Ectodermal cell (in vitro differentiated cells): ENCODE data around the gene ZNF718.
"Not testable (repeated sequence)": the region's sequence is repeated elsewhere in the genome, so short reads cannot be mapped to it uniquely, and the experiment has no call there.

Experiments
- H3K27ac ChIP-seq: 2 replicates; pipeline ENCODE4 v1.7.0; 2013; ENCODE audit warnings: mild to moderate bottlenecking, low read depth, low read length; ENCODE audit not compliant: insufficient read depth, poor library complexity, severe bottlenecking
- H3K27me3 ChIP-seq: 2 replicates; pipeline ENCODE4 v1.7.0; 2013; ENCODE audit warnings: mild to moderate bottlenecking, low read length; ENCODE audit not compliant: insufficient read depth, control insufficient read depth, poor library complexity, severe bottlenecking
- H3K36me3 ChIP-seq: one replicate; pipeline ENCODE4 v1.7.0; 2013; ENCODE audit warnings: low read length; ENCODE audit not compliant: control insufficient read depth, insufficient read depth
- H3K4me1 ChIP-seq: one replicate; pipeline ENCODE4 v1.7.0; 2013; ENCODE audit warnings: low read length; ENCODE audit not compliant: control insufficient read depth, insufficient read depth
- H3K4me3 ChIP-seq: 2 replicates; pipeline ENCODE4 v1.7.0; 2013; ENCODE audit warnings: low read depth, low read length, control low read depth; ENCODE audit not compliant: insufficient read depth
- H3K9me3 ChIP-seq: 2 replicates; pipeline ENCODE4 v1.7.0; 2013; ENCODE audit warnings: mild to moderate bottlenecking, low read length, moderate library complexity; ENCODE audit not compliant: control insufficient read depth
- WGBS, 2 experiments: methylation state at CpG; one replicate each; pipeline ENCODE4 v1.1.7; 2013; ENCODE audit warnings: missing lambda C conversion rate in 2 of 2; 5-methylcytosine and 5-hydroxymethylcytosine counted together

Gene ZNF718

GRCh38 chr4:195159-195558 is 70.9 kb downstream of the ZNF718 start:
- not testable (repeated sequence) for H3K4me1 ChIP-seq, H3K4me3 ChIP-seq, H3K9me3 ChIP-seq, H3K36me3 ChIP-seq, H3K27me3 ChIP-seq, H3K27ac ChIP-seq
- 81 to 85% methylated on average over 3 of the region's 3 CpGs for WGBS, 2 experiments

GRCh38 chr4:200936-201335 is 76.6 kb downstream of the ZNF718 start:
- no peaks in the 10 kb centered on the region for H3K27me3 ChIP-seq
- no peak overlapping the region for H3K27ac ChIP-seq
- 89 to 92% methylated on average over 3 of the region's 3 CpGs for WGBS, 2 experiments
- H3K4me3 ChIP-seq, result no peak overlapping the region
- H3K4me1 ChIP-seq, result no peaks in the 10 kb centered on the region
- no peaks in the 10 kb centered on the region for H3K36me3 ChIP-seq
- H3K9me3 ChIP-seq, result no peaks in the 10 kb centered on the region

- H3K9me3 ChIP-seq, H3K27ac ChIP-seq, H3K4me3 ChIP-seq, H3K36me3 ChIP-seq, H3K27me3 ChIP-seq, H3K4me1 ChIP-seq: not testable (repeated sequence)
Measured at GRCh38 chr4:202822-203221, 78.5 kb downstream of the ZNF718 start.

GRCh38 chr4:205097-205756 is 80.9 kb downstream of the ZNF718 start:
- WGBS, 2 experiments, result 92 to 96% methylated on average over 24 of the region's 24 CpGs
- no peak overlapping the region for H3K4me3 ChIP-seq
- no peaks in the 10 kb centered on the region for H3K4me1 ChIP-seq
- no peaks in the 10 kb centered on the region for H3K36me3 ChIP-seq
- H3K9me3 ChIP-seq, result no peaks in the 10 kb centered on the region
- no peak overlapping the region for H3K27ac ChIP-seq
- H3K27me3 ChIP-seq, result no peaks in the 10 kb centered on the region

GRCh38 chr4:206054-206453 is 81.8 kb downstream of the ZNF718 start:
- Histone ChIP-seq H3K9me3 (no peaks in the 10 kb centered on the region), H3K27me3 (no peaks in the 10 kb centered on the region), H3K4me1 (no peaks in the 10 kb centered on the region), H3K4me3 (no peak overlapping the region), H3K27ac (no peak overlapping the region), H3K36me3 (no peaks in the 10 kb centered on the region)
- WGBS, 2 experiments, result 88 to 89% methylated on average over 4 of the region's 4 CpGs

GRCh38 chr4:208416-209096 is 84.3 kb downstream of the ZNF718 start:
- not testable (repeated sequence) for H3K4me1 ChIP-seq, H3K36me3 ChIP-seq, H3K9me3 ChIP-seq, H3K27me3 ChIP-seq, H3K4me3 ChIP-seq, H3K27ac ChIP-seq
- WGBS, 2 experiments, result 59 to 78% methylated on average over 2 of the region's 3 CpGs

GRCh38 chr4:211033-211511 is 86.8 kb downstream of the ZNF718 start:
- H3K36me3 ChIP-seq, result no peaks in the 10 kb centered on the region
- 94% methylated on average over 8 of the region's 8 CpGs for WGBS, 2 experiments
- H3K27ac ChIP-seq, result no peak overlapping the region
- H3K27me3 ChIP-seq, result no peaks in the 10 kb centered on the region
- no peak overlapping the region for H3K4me3 ChIP-seq
- no peaks in the 10 kb centered on the region for H3K4me1 ChIP-seq
- no peaks in the 10 kb centered on the region for H3K9me3 ChIP-seq

- Histone ChIP-seq H3K9me3 (peaks cover 3% of the 10 kb centered on the region), H3K27me3 (no peaks in the 10 kb centered on the region), H3K27ac (peak overlapping the region; percentile 60), H3K4me1 (no peaks in the 10 kb centered on the region), H3K36me3 (no peaks in the 10 kb centered on the region), H3K4me3 (peak overlapping the region; percentile 62)
- 45 to 46% methylated on average over 57 of the region's 57 CpGs for WGBS, 2 experiments
Measured at GRCh38 chr4:212438-213188, 88.3 kb downstream of the ZNF718 start.

GRCh38 chr4:213189-213535 is 88.9 kb downstream of the ZNF718 start:
- H3K36me3 ChIP-seq, H3K27ac ChIP-seq, H3K9me3 ChIP-seq, H3K4me1 ChIP-seq, H3K27me3 ChIP-seq: not testable (repeated sequence)
- WGBS, 2 experiments, result 59 to 63% methylated on average over 13 of the region's 13 CpGs
- H3K4me3 ChIP-seq, result peak overlapping the region; percentile 62
